ENCODE results near the gene ZNF804B.

The ZNF804B gene

DNA sequence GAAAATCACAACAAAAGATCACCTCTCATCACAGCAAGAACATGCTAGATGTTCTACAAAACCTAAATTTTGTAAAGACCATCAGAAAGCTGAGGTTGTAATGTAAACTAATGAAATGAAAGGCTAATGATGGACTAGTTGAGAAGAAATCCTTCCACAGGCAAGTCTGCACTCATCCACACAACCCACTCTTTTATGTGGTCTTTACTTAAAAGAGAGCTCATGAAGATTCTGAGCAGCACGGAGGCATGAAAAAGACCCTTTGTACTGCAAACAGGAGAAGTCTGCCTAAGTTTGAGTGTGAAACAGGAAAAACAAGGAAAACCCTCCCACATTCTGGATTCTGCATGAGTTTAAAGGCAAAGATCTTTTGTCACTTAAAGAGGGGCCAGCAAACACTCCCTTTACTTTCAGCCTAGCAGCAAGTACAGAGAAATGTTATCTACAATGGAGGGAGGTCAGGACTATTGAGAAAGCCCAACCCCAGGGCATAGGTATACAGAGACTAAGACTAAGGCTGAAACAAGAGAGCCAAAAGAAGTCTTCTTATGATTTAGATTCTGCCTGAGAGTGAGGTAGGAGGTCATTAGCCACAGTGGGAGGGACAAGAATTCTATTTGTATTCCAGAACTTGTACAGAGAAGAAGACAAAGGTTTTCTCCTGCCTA, 557.2 kb downstream of the ZNF804B start:
- DNase-seq = no peak

DNA sequence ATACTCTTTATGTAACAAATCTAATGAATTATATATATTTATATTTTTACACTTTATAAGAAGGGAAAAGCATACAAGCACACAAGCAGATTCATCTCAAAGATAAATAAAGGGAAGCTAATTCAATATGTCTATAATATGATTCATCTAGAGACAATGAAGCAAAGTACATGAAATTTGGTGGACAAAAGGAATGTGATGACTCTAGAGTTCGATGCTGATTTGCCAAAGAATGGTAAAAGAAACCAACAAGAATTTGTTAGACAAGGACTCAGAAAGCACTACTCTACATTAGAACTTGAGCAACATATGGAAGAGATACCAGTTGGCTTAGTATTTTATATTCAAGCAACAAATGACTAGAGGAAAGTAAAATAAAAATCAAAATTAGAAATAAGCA, 572.5 kb downstream of the ZNF804B start:
- no peak for DNase-seq

DNA sequence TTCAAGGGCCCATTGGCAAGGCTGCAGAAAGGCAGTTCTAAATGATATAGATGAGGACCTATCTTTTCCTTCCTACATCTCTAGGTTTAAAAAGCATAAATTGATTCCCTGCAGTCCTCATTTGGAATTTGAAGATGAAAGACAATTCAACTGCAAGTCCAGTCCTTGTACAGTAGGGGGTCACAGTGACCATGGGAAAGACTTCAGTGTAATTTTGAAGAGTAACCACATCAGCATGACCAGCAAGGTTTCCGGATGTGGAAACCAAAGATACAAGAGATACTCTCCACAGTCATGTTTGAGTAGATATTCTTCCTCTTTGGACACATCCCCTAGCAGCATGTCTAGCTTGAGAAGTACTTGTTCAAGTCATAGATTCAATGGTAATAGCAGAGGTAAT, 575.3 kb downstream of the ZNF804B start:
- DNase-seq = no peak

DNA sequence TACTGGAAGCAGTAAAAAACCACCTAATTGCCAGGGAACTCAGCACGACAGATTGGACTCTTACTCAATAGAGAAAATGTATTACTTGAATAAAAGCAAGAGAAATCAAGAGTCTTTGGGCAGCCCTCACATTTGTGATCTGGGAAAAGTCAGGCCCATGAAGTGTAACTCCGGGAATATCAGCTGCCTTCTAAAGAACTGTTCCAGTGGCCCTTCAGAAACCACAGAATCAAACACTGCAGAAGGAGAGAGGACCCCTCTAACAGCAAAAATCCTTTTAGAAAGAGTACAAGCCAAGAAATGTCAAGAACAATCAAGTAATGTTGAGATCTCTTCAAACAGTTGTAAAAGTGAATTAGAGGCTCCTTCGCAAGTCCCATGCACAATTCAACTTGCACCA, 576.0 kb downstream of the ZNF804B start:
- no peak for DNase-seq

DNA sequence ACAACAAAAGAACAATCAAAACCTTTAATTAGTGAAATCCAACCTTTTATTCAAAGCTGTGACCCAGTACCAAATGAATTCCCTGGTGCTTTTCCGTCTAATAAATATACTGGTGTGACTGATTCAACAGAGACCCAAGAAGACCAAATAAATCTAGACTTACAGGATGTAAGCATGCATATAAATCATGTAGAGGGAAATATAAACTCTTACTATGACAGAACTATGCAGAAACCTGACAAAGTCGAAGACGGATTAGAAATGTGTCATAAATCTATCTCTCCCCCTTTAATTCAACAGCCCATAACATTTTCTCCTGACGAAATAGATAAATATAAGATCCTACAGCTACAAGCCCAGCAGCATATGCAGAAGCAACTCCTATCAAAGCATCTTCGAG, 576.6 kb downstream of the ZNF804B start:
- DNase-seq = no peak

DNA sequence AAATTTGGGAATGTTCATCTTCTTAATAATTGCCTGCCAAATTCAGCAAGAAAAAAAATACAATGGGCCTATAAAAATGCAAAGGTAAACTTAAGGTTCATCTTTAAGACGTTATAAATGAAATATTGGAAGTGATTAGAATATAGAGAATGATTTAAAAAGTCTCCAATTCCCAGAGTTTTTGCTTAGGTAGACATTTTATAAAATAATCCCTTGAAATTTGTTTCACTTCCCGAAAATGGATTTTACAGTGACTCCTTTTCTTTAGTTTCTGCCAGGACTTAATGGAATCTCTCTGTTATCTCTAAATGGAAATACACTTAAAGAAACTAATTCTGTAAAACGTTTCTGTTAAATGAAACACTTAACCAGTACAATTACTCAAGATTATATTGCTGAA, 580.2 kb downstream of the ZNF804B start:
- no peak for DNase-seq

DNA sequence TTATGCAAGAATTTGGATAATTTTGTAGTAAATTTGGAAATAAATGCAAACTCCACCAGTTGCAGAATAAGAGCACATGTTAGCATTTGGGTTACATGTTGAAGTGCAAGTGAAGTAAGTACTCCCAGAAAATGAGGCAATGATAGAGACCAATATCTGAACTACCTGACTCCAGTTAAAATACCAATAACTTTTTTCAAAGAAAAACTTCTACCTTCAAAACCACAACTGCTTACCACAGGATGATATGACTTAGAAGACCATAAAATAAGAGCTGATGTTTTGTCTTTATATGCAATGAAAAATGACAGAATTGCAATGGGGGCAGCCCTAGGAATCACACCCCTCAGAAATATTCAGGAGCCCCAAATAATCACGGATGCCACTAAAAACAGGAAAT, 597.6 kb downstream of the ZNF804B start:
- DNase-seq = no peak

DNA sequence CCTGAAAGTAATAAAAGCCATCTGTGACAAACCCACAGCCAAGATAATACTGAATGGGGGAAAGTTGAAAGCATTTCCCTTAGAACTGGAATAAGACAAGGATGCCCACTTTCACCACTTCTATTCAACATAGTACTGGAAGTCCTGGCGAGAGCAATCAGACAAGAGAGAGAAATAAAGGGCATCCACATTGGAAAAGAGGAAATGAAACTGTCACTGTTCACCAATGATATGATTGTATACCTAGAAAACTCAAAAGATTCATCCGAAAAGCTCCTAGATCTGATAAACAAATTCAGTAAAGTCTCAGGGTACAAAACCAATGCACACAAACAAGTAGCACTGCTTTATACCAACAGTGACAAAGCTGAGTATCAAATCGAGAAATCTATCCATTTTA, 617.7 kb downstream of the ZNF804B start:
- no peak for DNase-seq

DNA sequence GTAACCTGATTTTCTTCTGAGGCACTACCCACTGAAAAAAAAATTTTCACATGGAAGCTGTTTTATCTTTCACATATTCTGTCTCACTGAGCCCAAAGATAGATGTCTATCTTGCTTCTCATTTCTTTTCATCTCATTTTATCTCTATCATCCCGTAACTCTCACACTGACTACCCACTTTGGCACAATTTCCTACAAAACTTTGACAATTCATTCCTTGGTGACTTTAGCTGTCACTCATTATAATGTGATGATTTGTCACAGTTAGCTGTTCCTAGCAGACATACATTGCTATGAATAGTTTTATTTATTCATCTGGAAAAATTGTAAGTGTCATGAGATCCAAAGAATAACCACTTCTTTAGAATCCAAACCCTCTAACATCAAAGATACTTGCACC, 625.9 kb downstream of the ZNF804B start:
- no peak for DNase-seq

Measured in NCI-H774 (cell line).